Esophagus (tissue), 2 donors: ENCODE measurements around the gene TMEM219. TPM values are rescaled to one million over a fixed set of nuclear protein-coding genes. Genes with fewer than 3 reads are reported as not detected.

Experiments
- H3K27ac ChIP-seq, 2 donors: one replicate each; pipeline ENCODE4 v1.5.1; 2013; ENCODE audit warnings: low read depth in 2 of 2, mild to moderate bottlenecking in 2 of 2, inconsistent platforms in 1 of 2, low read length in 1 of 2, moderate library complexity in 1 of 2
- H3K27me3 ChIP-seq, 2 donors: one replicate each; pipeline ENCODE4 v1.6.1; 2013; ENCODE audit warnings: low read length in 2 of 2, control low read depth in 1 of 2, mild to moderate bottlenecking in 1 of 2; ENCODE audit not compliant: insufficient read depth in 2 of 2, control insufficient read depth in 1 of 2
- H3K36me3 ChIP-seq, 2 donors: one replicate each; pipeline ENCODE4 v1.6.1; 2013; ENCODE audit warnings: low read length in 1 of 2; ENCODE audit not compliant: control insufficient read depth in 2 of 2, insufficient read depth in 2 of 2
- H3K4me1 ChIP-seq, 2 donors: one replicate each; pipeline ENCODE4 v1.6.1; 2013; ENCODE audit warnings: low read length in 1 of 2; ENCODE audit not compliant: control insufficient read depth in 2 of 2, insufficient read depth in 2 of 2
- H3K4me3 ChIP-seq, 2 donors: one replicate each; pipeline ENCODE4 v1.5.1; 2013; ENCODE audit warnings: low read length in 2 of 2, mild to moderate bottlenecking in 2 of 2, low read depth in 1 of 2, moderate library complexity in 1 of 2
- H3K9me3 ChIP-seq, 2 donors: one replicate each; pipeline ENCODE4 v1.6.1; 2013; ENCODE audit warnings: mild to moderate bottlenecking in 2 of 2, low read depth in 1 of 2, low read length in 1 of 2, moderate library complexity in 1 of 2; ENCODE audit not compliant: control insufficient read depth in 2 of 2, insufficient read depth in 1 of 2
- WGBS, 2 donors: extraction: QIAGEN DNeasy Blood & Tissue Kit; methylation state at CpG; one replicate each; pipeline ENCODE4 v1.1.7; 2013; 5-methylcytosine and 5-hydroxymethylcytosine counted together
- polyA plus RNA-seq, 2 donors: library from polyadenylated mRNA; stranded (reverse); fragments of 200-250 nt; gene quantifications; one replicate each; pipeline ENCODE4 v1.2.3, GENCODE V29; 2013
- donor health status: healthy with polysubstance abuse.
- donor health status: Bipolar disorder and iron deficiency.

Gene TMEM219
- polyA plus RNA-seq, 2 donors: 61.1 to 83.4 TPM

DNA sequence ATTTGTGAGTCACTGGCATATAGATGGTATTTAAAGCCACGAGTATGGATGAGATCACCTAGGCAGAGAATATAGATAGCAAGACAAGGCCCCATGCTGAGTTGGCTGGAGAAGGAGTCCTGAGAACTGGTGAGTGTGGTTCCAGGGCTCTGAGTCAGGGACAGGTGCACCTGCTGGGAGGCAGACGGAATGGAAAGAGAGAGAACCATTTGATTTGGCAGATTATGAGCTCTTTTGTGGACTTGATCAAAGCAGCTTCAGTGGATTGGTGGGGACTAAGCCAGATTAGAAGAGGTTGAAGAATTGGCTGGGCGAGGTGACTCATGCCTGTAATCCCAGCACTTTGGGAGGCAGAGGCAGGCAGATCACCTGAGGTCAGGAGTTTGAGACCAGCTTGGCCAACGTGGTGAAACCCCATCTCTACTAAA lies 56.9 kb downstream of the TMEM219 start:
- H3K9me3 ChIP-seq: no peaks in the 10 kb centered on the region
- no peaks in the 10 kb centered on the region for H3K27me3 ChIP-seq
- no peaks in the 10 kb centered on the region for H3K36me3 ChIP-seq
- peaks cover 0 to 7% of the 10 kb centered on the region in 2 donors for H3K4me1 ChIP-seq
- WGBS, 2 donors: 54% methylated on average over 4 of the region's 4 CpGs
- no peak overlapping the region for H3K4me3 ChIP-seq
- no peak overlapping the region for H3K27ac ChIP-seq

Other genes starting within 250 kb of the TMEM219 start
- gene C16orf54, start 216.1 kb upstream of the TMEM219 start, polyA plus RNA-seq: under 1 TPM; 0.33 to 0.55 TPM
- gene ZG16, start 183.8 kb upstream of the TMEM219 start, polyA plus RNA-seq: under 1 TPM in 1 of 2 donors, not detected in 1; 0.02 TPM
- gene KIF22, start 171.3 kb upstream of the TMEM219 start, polyA plus RNA-seq: 10 to 100 TPM; 43.3 to 57.9 TPM
- 100 to 1,000 TPM in 1 of 2 donors, 10 to 100 TPM in 1; 95.9 to 111 TPM for gene MAZ, start 155.6 kb upstream of the TMEM219 start, polyA plus RNA-seq
- 1 to 10 TPM; 1.1 to 2.1 TPM for gene PRRT2, start 149.9 kb upstream of the TMEM219 start, polyA plus RNA-seq
- gene PAGR1, start 145.9 kb upstream of the TMEM219 start, polyA plus RNA-seq: 10 to 100 TPM; 23.2 to 32.4 TPM
- 10 to 100 TPM; 63.3 to 69.4 TPM for gene MVP, start 141.6 kb upstream of the TMEM219 start, polyA plus RNA-seq
- 10 to 100 TPM; 26.7 to 48.3 TPM for gene CDIPT, start 98.9 kb upstream of the TMEM219 start, polyA plus RNA-seq
- under 1 TPM; 0.35 to 0.45 TPM for gene SEZ6L2, start 62.5 kb upstream of the TMEM219 start, polyA plus RNA-seq
- under 1 TPM; 0.31 to 0.39 TPM for gene ASPHD1, start 61.6 kb upstream of the TMEM219 start, polyA plus RNA-seq
- gene KCTD13, start 35.9 kb upstream of the TMEM219 start, polyA plus RNA-seq: 10 to 100 TPM; 10.1 to 15.5 TPM
- gene TAOK2, start 11.8 kb downstream of the TMEM219 start, polyA plus RNA-seq: 10 to 100 TPM; 15.6 to 30.2 TPM
- gene HIRIP3, start 33.5 kb downstream of the TMEM219 start, polyA plus RNA-seq: 1 to 10 TPM; 6.3 to 9.7 TPM
- 10 to 100 TPM; 46.4 to 82.1 TPM for gene INO80E, start 34.2 kb downstream of the TMEM219 start, polyA plus RNA-seq
- gene DOC2A, start 48.9 kb downstream of the TMEM219 start, polyA plus RNA-seq: 1 to 10 TPM in 1 of 2 donors, under 1 TPM in 1; 0.69 to 3.0 TPM
- not detected for gene C16orf92, start 61.1 kb downstream of the TMEM219 start, polyA plus RNA-seq
- under 1 TPM; 0.04 to 0.16 TPM for gene TLCD3B, start 69.2 kb downstream of the TMEM219 start, polyA plus RNA-seq
- 1,000 to 10,000 TPM; 1,266 to 1,398 TPM for gene ALDOA, start 103.7 kb downstream of the TMEM219 start, polyA plus RNA-seq
- 100 to 1,000 TPM; 113 TPM for gene PPP4C, start 113.9 kb downstream of the TMEM219 start, polyA plus RNA-seq
- 10 to 100 TPM in 1 of 2 donors, 1 to 10 TPM in 1; 6.2 to 15.8 TPM for gene TBX6, start 129.8 kb downstream of the TMEM219 start, polyA plus RNA-seq
- gene YPEL3, start 134.1 kb downstream of the TMEM219 start, polyA plus RNA-seq: 100 to 1,000 TPM in 1 of 2 donors, 10 to 100 TPM in 1; 73.6 to 183 TPM
- 10 to 100 TPM; 49.2 to 82.8 TPM for gene GDPD3, start 151.5 kb downstream of the TMEM219 start, polyA plus RNA-seq
- gene MAPK3, start 161.1 kb downstream of the TMEM219 start, polyA plus RNA-seq: 100 to 1,000 TPM; 120 to 126 TPM
- 10 to 100 TPM; 18.0 to 18.4 TPM for gene CORO1A, start 221.5 kb downstream of the TMEM219 start, polyA plus RNA-seq
- gene BOLA2B, start 231.6 kb downstream of the TMEM219 start, polyA plus RNA-seq: 100 to 1,000 TPM; 195 to 283 TPM
- 10 to 100 TPM; 44.9 to 48.2 TPM for gene SLX1A, start 231.8 kb downstream of the TMEM219 start, polyA plus RNA-seq
- gene SULT1A3, start 237.2 kb downstream of the TMEM219 start, polyA plus RNA-seq: 10 to 100 TPM; 10.0 to 39.0 TPM